ENCODE results near the gene KLF13. TPM values are rescaled to one million over a fixed set of nuclear protein-coding genes. Genes with fewer than 3 reads are reported as not detected.
A peak's percentile ranks its signal among the peaks of the same experiment; 100 is the strongest.

The KLF13 gene
- total RNA-seq, 1 donor from 2014 or later, result 30.9 TPM

DNA sequence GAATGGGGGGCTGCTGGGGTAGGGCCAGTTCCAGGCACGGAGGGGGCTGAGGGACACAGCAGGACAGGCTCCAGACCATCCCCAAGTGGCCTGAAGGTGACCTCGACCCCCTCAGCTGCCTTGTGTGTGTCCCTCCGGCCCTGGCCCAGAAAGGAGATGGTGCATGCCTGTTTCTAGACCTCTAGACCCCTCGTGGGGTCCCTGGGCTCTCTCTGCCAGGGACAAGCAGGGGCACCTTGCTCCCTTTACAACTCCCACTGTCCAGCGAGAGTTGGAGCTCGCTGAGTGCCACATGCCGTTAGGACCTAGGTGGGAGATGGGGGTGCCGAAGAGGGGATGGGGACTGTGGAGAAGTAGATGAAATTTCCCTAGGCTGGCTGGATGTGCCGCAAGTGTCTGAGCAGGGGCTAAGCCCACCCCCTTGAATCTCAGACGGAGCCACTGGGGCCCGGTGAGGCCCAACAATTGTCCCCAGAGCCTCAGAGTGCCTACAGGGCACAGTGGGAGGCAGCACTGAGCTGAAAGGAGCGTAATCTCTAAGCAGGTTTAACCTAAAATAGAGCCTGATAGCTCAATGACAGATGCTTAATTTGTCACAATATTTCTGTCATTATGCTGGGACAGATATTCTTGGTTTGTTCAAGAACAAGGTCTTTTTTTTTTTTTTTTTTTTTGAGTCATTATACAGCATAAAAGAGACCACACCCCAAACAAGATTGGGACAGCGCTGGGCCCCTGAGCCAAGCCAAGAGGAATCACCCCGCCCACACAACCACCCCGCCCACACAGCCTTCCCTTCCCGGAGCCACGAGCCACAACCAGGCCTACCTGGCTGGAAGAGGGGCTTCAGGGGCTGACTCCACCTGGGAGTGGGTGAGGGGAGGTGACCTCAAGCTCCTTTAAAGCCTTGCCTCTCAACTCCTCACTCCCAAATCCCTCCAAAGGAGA is 23.6 kb upstream of the KLF13 start:
- TF ChIP-seq POLR2AphosphoS5 (IDR thresholded peaks at IDR 0.05; ENCODE audit: insufficient read depth in 1 of 2, low read depth in 1 of 2), result no peak
- no peak for TF ChIP-seq POLR2A (IDR thresholded peaks at IDR 0.05)
- TF ChIP-seq, protein P1, sequence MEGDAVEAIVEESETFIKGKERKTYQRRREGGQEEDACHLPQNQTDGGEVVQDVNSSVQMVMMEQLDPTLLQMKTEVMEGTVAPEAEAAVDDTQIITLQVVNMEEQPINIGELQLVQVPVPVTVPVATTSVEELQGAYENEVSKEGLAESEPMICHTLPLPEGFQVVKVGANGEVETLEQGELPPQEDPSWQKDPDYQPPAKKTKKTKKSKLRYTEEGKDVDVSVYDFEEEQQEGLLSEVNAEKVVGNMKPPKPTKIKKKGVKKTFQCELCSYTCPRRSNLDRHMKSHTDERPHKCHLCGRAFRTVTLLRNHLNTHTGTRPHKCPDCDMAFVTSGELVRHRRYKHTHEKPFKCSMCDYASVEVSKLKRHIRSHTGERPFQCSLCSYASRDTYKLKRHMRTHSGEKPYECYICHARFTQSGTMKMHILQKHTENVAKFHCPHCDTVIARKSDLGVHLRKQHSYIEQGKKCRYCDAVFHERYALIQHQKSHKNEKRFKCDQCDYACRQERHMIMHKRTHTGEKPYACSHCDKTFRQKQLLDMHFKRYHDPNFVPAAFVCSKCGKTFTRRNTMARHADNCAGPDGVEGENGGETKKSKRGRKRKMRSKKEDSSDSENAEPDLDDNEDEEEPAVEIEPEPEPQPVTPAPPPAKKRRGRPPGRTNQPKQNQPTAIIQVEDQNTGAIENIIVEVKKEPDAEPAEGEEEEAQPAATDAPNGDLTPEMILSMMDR (IDR thresholded peaks at IDR 0.05), result no peak
- Histone ChIP-seq H3K27me3 (no peaks in the 10 kb centered on the region), H3K4me1 (peaks cover 36% of the 10 kb centered on the region), H3K4me3 (no peak overlapping the region), H3K27ac (no peak overlapping the region), H3K9me3 (no peaks in the 10 kb centered on the region), H3K36me3 (no peaks in the 10 kb centered on the region)
- peak in 1 of 2 donors; percentile 93 for DNase-seq (ENCODE audit: extremely low spot score in 2 of 2)
- intact Hi-C loops (cut with DNase I), result no loop called here

DNA sequence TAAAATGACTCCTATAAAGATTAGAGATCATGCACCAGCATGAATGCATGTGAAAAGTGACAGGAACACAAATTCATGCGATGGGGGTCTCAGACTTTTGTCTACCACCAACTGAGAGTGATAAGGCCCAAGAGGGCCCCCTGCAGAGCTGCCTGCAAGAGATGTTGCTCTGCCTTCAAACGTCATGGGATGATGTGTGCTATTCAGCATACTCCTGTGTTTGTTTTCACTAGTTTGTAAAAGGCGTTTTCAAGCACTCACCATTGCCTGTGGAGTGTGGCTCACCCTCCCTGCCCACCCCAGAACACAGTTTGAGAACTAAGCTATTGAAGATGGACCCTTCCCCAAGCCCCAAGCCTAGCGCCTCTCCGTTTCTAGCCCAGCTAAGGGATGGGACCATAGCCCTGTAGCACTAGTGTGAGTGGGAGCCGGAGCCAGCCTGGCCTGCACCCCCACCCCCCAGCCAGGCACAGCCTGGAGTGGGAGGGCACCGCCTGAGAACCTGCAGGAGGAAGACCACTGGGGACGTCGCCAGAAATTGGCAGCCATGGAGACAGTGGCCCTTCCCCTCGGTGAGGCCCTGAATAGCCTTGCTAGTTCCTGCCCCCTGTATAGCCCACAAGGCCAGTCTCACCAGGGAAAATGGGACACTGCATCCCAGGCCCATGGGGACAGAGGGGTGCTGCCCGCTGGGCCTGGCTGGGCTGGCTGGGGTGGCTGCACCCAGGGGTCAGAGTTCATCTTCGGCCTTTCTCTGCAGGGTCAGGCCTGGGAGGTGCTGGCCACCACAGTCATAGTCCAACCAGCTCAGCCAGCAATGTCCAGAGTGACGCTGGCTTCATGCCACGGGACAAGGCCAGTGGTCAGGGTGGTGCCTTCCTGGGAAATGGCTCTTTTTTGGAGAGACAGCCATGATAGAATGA is 22.6 kb upstream of the KLF13 start:
- TF ChIP-seq, protein P1 (IDR thresholded peaks at IDR 0.05), result no peak
- H3K4me1 ChIP-seq, result peaks cover 36% of the 10 kb centered on the region
- DNase-seq (ENCODE audit: extremely low spot score in 2 of 2), result peak in 1 of 2 donors; percentile 79
- H3K27ac ChIP-seq, result no peak overlapping the region
- intact Hi-C loops (cut with DNase I), result no loop called here
- no peak overlapping the region for H3K4me3 ChIP-seq
- H3K27me3 ChIP-seq, result no peaks in the 10 kb centered on the region
- no peaks in the 10 kb centered on the region for H3K9me3 ChIP-seq
- no peaks in the 10 kb centered on the region for H3K36me3 ChIP-seq

DNA sequence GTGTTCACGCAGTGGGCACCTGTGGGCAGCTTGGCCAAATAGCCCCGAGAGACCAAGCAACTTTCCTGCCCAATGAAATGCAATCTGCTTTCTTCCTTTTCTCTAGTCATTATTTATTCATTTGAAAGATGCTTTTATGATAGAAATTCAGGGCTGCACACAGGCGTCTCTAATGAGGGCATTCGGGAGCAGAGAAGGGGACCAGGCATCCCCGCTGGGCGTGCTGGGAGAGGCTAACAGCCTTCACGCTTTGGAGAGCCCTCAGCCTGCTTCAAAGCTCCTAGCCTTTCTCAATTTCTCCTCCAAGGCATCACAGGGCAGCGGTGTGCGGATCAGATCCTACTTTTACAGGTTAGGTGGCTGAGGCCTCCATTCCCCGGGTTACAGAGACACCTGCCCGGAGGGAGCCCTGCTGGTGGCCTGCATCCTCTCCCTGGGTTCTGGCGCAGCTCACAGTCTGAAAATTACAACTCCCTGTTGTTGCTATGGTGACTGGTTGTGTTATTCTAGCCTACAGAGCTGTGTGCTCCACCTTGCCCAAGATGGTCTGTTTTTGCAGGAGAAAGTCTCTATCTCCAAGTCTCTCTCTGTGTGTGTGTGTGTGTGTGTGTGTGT is 21.8 kb upstream of the KLF13 start:
- Histone ChIP-seq H3K9me3 (no peaks in the 10 kb centered on the region), H3K4me3 (no peak overlapping the region), H3K27ac (no peak overlapping the region), H3K4me1 (peaks cover 36% of the 10 kb centered on the region), H3K36me3 (no peaks in the 10 kb centered on the region), H3K27me3 (no peaks in the 10 kb centered on the region)
- TF ChIP-seq POLR2AphosphoS5 (IDR thresholded peaks at IDR 0.05; ENCODE audit: insufficient read depth in 1 of 2, low read depth in 1 of 2), result no peak
- TF ChIP-seq, protein P1 (IDR thresholded peaks at IDR 0.05), result no peak
- no peak for TF ChIP-seq POLR2A (IDR thresholded peaks at IDR 0.05)
- intact Hi-C loops (cut with DNase I), result no loop called here
- DNase-seq (ENCODE audit: extremely low spot score in 2 of 2), result peak in 1 of 2 donors; percentile 37

DNA sequence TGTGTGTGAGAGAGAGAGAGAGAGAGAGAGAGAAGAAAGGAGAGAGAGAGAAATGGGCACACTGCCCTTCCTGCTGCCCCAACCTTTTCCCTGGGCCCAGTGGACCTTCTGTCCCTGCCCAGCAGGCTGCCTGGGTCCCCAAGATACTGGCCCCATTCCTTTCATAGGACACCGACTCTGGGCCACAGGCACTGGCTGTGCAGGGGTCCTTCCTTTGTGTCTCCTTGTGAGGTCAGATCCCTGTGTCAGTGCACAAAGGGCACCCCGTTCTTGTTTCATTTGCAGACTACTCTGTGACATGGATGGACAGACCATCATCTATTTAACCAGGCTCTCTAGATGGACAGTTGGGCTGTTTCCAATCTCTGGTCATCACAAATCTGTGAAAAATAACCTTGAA is 21.3 kb upstream of the KLF13 start:
- H3K27me3 ChIP-seq, result no peaks in the 10 kb centered on the region
- peaks cover 32% of the 10 kb centered on the region for H3K4me1 ChIP-seq
- H3K4me3 ChIP-seq, result no peak overlapping the region
- H3K36me3 ChIP-seq, result no peaks in the 10 kb centered on the region
- TF ChIP-seq, protein P1 (IDR thresholded peaks at IDR 0.05), result no peak
- no peak for TF ChIP-seq POLR2A (IDR thresholded peaks at IDR 0.05)
- no peak for TF ChIP-seq POLR2AphosphoS5 (IDR thresholded peaks at IDR 0.05; ENCODE audit: insufficient read depth in 1 of 2, low read depth in 1 of 2)
- H3K9me3 ChIP-seq, result no peaks in the 10 kb centered on the region
- intact Hi-C loops (cut with DNase I), result no loop called here
- no peak for DNase-seq (ENCODE audit: extremely low spot score in 2 of 2)
- no peak overlapping the region for H3K27ac ChIP-seq

All from vagina (tissue), 2 donors.